GM12872 (cell line): ENCODE measurements around the gene TTC9B.

Experiments
- CTCF ChIP-seq: IDR thresholded peaks from 3 replicates; pipeline ENCODE4 v1.5.1; 2011; ENCODE audit warnings: low read depth, mild to moderate bottlenecking, low read length, moderate library complexity; ENCODE audit not compliant: insufficient read depth

The TTC9B gene

GRCh38 chr19:40217934-40218890 lies at the start of gene TTC9B:
Gene TTC9B, minus strand, starts transcription at chr19:40218384. Its CDS starts 3 bp downstream, at chr19:40218381.
- TF ChIP-seq CTCF, result no peak

GRCh38 chr19:40267601-40267997 lies 49.4 kb upstream of the TTC9B start:
- TF ChIP-seq CTCF, result no peak

GRCh38 chr19:40266912-40267600 lies 48.9 kb upstream of the TTC9B start:
- no peak for TF ChIP-seq CTCF

GRCh38 chr19:40266119-40266518 lies 47.9 kb upstream of the TTC9B start:
- TF ChIP-seq CTCF, result no peak

GRCh38 chr19:40265763-40266099 lies 47.5 kb upstream of the TTC9B start:
- no peak for TF ChIP-seq CTCF

- no peak for TF ChIP-seq CTCF
These were observed 47.0 kb upstream of the TTC9B start for GRCh38 chr19:40265055-40265762.
